ENCODE measurements around the gene SUGCT.
"Not testable (repeated sequence)": the region's sequence is repeated elsewhere in the genome, so short reads cannot be mapped to it uniquely, and the experiment has no call there.

SUGCT gene

GRCh38 chr7:40200791-40201190 is 66.0 kb downstream of the SUGCT start:
- no peak for DNase-seq (ENCODE audit: low read depth)

- no peak for DNase-seq (ENCODE audit: low read depth)
These were observed 68.0 kb downstream of the SUGCT start for GRCh38 chr7:40202851-40203250.

GRCh38 chr7:40204581-40204980 is 69.8 kb downstream of the SUGCT start:
- no peak for DNase-seq (ENCODE audit: low read depth)

GRCh38 chr7:40205992-40206391 is 71.2 kb downstream of the SUGCT start:
- DNase-seq (ENCODE audit: low read depth): no peak

GRCh38 chr7:40211276-40212003 is 76.6 kb downstream of the SUGCT start:
- no peak for DNase-seq (ENCODE audit: low read depth)

GRCh38 chr7:40213291-40213690 is 78.5 kb downstream of the SUGCT start:
- DNase-seq (ENCODE audit: low read depth): no peak

GRCh38 chr7:40213856-40214255 is 79.1 kb downstream of the SUGCT start:
- no peak for DNase-seq (ENCODE audit: low read depth)

GRCh38 chr7:40218612-40219011 is 83.8 kb downstream of the SUGCT start:
- DNase-seq (ENCODE audit: low read depth): not testable (repeated sequence)

GRCh38 chr7:40219917-40220316 is 85.1 kb downstream of the SUGCT start:
- no peak for DNase-seq (ENCODE audit: low read depth)

GRCh38 chr7:40220421-40220911 is 85.7 kb downstream of the SUGCT start:
- DNase-seq (ENCODE audit: low read depth): no peak

GRCh38 chr7:40221836-40222235 is 87.0 kb downstream of the SUGCT start:
- no peak for DNase-seq (ENCODE audit: low read depth)

GRCh38 chr7:40223451-40224127 is 88.8 kb downstream of the SUGCT start:
- DNase-seq (ENCODE audit: low read depth): no peak

GRCh38 chr7:40230101-40230500 is 95.3 kb downstream of the SUGCT start:
- DNase-seq (ENCODE audit: low read depth): no peak

- no peak for DNase-seq (ENCODE audit: low read depth)
These were observed 97.0 kb downstream of the SUGCT start for GRCh38 chr7:40231796-40232195.

- DNase-seq (ENCODE audit: low read depth): no peak
These were observed 97.6 kb downstream of the SUGCT start for GRCh38 chr7:40232242-40232893.

- DNase-seq (ENCODE audit: low read depth): no peak
These were observed 99.2 kb downstream of the SUGCT start for GRCh38 chr7:40234046-40234445.

- DNase-seq (ENCODE audit: low read depth): no peak
These were observed 99.9 kb downstream of the SUGCT start for GRCh38 chr7:40234666-40235065.

GRCh38 chr7:40237731-40238130 is 102.9 kb downstream of the SUGCT start:
- DNase-seq (ENCODE audit: low read depth): no peak

- DNase-seq (ENCODE audit: low read depth): no peak
These were observed 105.0 kb downstream of the SUGCT start for GRCh38 chr7:40239755-40240303.

GRCh38 chr7:40243076-40243475 is 108.3 kb downstream of the SUGCT start:
- DNase-seq (ENCODE audit: low read depth): no peak

GRCh38 chr7:40244226-40244625 is 109.4 kb downstream of the SUGCT start:
- DNase-seq (ENCODE audit: low read depth): no peak

- no peak for DNase-seq (ENCODE audit: low read depth)
These were observed 113.9 kb downstream of the SUGCT start for GRCh38 chr7:40248681-40249080.

GRCh38 chr7:40253444-40253843 is 118.6 kb downstream of the SUGCT start:
- not testable (repeated sequence) for DNase-seq (ENCODE audit: low read depth)
